Spleen (tissue), 11 donors: ENCODE data around the gene HSD11B1. TPM values are rescaled to one million over a fixed set of nuclear protein-coding genes. Genes with fewer than 3 reads are reported as not detected.

Experiments used
- DNase-seq: peaks from one replicate; pipeline ENCODE4 v3.0.0-alpha.2; 2020
- H3K27ac ChIP-seq, 8 donors: fragments of 200-600 bp; sonication (generic) in 7 of 8; 1 replicate in 4 of 8; 2 replicates in 4 of 8; pipeline versions ENCODE4 v1.5.0 to v1.8.0; 2016 to 2021; ENCODE audit warnings: inconsistent platforms in 4 of 8, mild to moderate bottlenecking in 4 of 8, moderate library complexity in 1 of 8
- H3K27me3 ChIP-seq, 7 donors: fragments of 200-600 bp; sonication (generic) in 6 of 7; replicated peaks in 1 of 7; 1 replicate in 4 of 7; 2 replicates in 3 of 7; pipeline versions ENCODE4 v1.5.0 to v1.8.0; 2016 to 2021; ENCODE audit warnings: inconsistent platforms in 3 of 7, mild to moderate bottlenecking in 1 of 7
- H3K36me3 ChIP-seq, 6 donors: fragments of 200-600 bp; sonication (generic) in 5 of 6; 1 replicate in 4 of 6; 2 replicates in 2 of 6; pipeline versions ENCODE4 v1.5.0 to v1.8.0; 2016 to 2021; ENCODE audit warnings: inconsistent platforms in 2 of 6
- H3K4me1 ChIP-seq, 6 donors: fragments of 200-600 bp; sonication (generic) in 5 of 6; 1 replicate in 3 of 6; 2 replicates in 3 of 6; pipeline versions ENCODE4 v1.5.0 to v1.8.0; 2016 to 2021; ENCODE audit warnings: inconsistent platforms in 3 of 6
- H3K4me3 ChIP-seq, 8 donors: fragments of 200-600 bp; sonication (generic) in 7 of 8; 1 replicate in 4 of 8; 2 replicates in 4 of 8; pipeline versions ENCODE4 v1.5.0 to v1.8.0; 2016 to 2021; ENCODE audit warnings: inconsistent platforms in 4 of 8, mild to moderate bottlenecking in 4 of 8, moderate library complexity in 2 of 8
- H3K9me3 ChIP-seq, 8 donors: fragments of 200-600 bp; sonication (generic) in 7 of 8; 1 replicate in 4 of 8; 2 replicates in 4 of 8; pipeline versions ENCODE4 v1.5.0 to v1.8.0; 2016 to 2021; ENCODE audit warnings: inconsistent platforms in 4 of 8
- POLR2A ChIP-seq, 3 donors: fragments of 450-650 bp; IDR thresholded peaks; one replicate each; pipeline ENCODE4 v1.5.1; 2017; ENCODE audit warnings: antibody characterized with exemption in 3 of 3, mild to moderate bottlenecking in 1 of 3
- POLR2AphosphoS5 ChIP-seq, 3 donors: sonication (generic); formaldehyde crosslinking; IDR thresholded peaks; one replicate each; pipeline ENCODE4 v1.5.1; 2017; ENCODE audit warnings: antibody characterized with exemption in 3 of 3
- WGBS, 5 donors: extraction: QIAGEN DNeasy Blood & Tissue Kit in 3 of 5; methylation state at CpG; one replicate each; pipeline versions ENCODE4 v1.1.5 to v1.1.7; 2013 to 2018; 5-methylcytosine and 5-hydroxymethylcytosine counted together
- intact Hi-C: fragments of 100-400 bp; cut with DNase I; formaldehyde crosslinking; loops from one replicate; pipeline ENCODE4 v1.15.0; 2023; ENCODE audit warnings: low total_unique reads
- polyA plus RNA-seq, 3 donors: library from polyadenylated mRNA; stranded (reverse); fragments of 200-250 nt; gene quantifications; one replicate each; pipeline ENCODE4 v1.2.1, GENCODE V29; 2013
- total RNA-seq, 7 donors: library from RNA; depleted of rRNA in 3 of 7; stranded (reverse); fragments of >200 nt in 3 of 7; fragmentation: NEBNext Ultra II Directional in 4 of 7; extraction: Animal tissue kit (Norgen Biotek cat#: 25700) in 4 of 7; gene quantifications; one replicate each; pipeline versions ENCODE4 v1.1.0 to v1.2.1, GENCODE V29; 2016 to 2021
- TF ChIP-seq, protein P1 (sequence below), 11 experiments: fragments of 200-600 bp in 7 of 11; fragments of 450-650 bp in 4 of 11; sonication (generic) in 4 of 11; IDR thresholded peaks in 8 of 11; conservative IDR thresholded peaks in 3 of 11; 1 replicate in 7 of 11; 2 replicates in 4 of 11; pipeline versions ENCODE4 v1.4.0 to v1.8.0; 2016 to 2021; ENCODE audit warnings: antibody characterized with exemption in 11 of 11, inconsistent platforms in 4 of 11, mild to moderate bottlenecking in 1 of 11
- donor health status: healthy with polysubstance abuse.
- donor health status: DM: no; HTN: no; CAD: no; lungs with moderate emphysema.
- donor health status: DM: no; HTN: no; CAD: no.
- donor health status: Bipolar disorder and iron deficiency.
- donor health status: healthy.
- donor health status: DM: no; HTN: no; CAD: no.
- donor health status: DM: yes; HTN: yes; CAD: no.

The HSD11B1 gene
- total and polyA plus RNA-seq, 10 donors = 1.8 to 14.9 (median 3.7) TPM

DNA sequence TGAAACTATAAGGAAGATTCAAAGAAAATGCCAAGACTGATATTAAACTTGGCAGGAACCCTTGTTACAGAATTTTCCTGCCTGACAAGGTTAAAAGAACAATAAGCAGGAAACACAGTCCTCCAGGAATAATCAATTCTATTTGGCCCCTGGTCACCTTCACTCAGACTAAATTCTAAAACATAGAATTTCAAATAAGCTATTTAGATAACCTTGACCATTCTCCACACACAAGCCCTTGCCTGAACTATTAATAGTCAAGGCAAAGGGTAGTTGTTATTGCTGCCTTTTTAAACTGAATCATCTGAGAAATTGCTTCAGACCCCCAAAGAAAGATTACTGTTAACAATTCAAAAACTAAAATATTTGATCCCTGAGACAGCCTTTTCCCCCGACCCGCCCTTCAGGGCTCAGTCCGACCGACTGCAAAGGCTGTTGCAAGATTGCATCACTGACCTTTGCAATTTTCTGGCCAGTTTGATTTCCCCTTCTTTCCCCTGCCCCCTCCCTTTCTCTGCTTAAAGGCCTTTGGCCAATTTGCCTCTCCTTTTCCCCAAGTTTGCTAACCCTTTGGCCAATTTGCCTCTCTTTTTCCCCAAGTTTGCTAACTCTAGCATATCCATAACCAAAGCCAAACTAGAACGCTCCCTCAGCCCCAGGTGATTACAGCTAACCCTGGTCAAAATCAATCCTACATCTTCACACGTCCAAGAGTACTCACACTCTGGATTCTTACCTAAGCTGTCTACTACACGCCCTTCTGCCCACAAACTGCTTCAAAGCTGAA lies 30.8 kb upstream of the HSD11B1 start:
- Histone ChIP-seq H3K4me3 (peak overlapping the region in 1 of 8 donors; percentile 73), H3K27me3 (peaks cover 0 to 50% (median 28%) of the 10 kb centered on the region in 7 donors), H3K36me3 (no peaks in the 10 kb centered on the region), H3K9me3 (no peaks in the 10 kb centered on the region), H3K4me1 (peaks cover 20 to 48% (median 41%) of the 10 kb centered on the region in 6 donors), H3K27ac (peak overlapping the region in 7 of 8 donors; percentile 72 to 93 (median 84))
- WGBS, 5 donors = 39 to 64% (median 54%) methylated on average over 7 of the region's 7 CpGs
- TF ChIP-seq POLR2A (IDR thresholded peaks at IDR 0.05) (no peak), POLR2AphosphoS5 (IDR thresholded peaks at IDR 0.05) (peak in 1 of 3 donors; percentile 23)
- TF ChIP-seq, protein P1, sequence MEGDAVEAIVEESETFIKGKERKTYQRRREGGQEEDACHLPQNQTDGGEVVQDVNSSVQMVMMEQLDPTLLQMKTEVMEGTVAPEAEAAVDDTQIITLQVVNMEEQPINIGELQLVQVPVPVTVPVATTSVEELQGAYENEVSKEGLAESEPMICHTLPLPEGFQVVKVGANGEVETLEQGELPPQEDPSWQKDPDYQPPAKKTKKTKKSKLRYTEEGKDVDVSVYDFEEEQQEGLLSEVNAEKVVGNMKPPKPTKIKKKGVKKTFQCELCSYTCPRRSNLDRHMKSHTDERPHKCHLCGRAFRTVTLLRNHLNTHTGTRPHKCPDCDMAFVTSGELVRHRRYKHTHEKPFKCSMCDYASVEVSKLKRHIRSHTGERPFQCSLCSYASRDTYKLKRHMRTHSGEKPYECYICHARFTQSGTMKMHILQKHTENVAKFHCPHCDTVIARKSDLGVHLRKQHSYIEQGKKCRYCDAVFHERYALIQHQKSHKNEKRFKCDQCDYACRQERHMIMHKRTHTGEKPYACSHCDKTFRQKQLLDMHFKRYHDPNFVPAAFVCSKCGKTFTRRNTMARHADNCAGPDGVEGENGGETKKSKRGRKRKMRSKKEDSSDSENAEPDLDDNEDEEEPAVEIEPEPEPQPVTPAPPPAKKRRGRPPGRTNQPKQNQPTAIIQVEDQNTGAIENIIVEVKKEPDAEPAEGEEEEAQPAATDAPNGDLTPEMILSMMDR (IDR thresholded peaks at IDR 0.05 in 8 of 11, conservative IDR thresholded peaks at IDR 0.05 in 3 of 11) = no peak
- DNase-seq = peak; percentile 77
- intact Hi-C loops = no loop called here

DNA sequence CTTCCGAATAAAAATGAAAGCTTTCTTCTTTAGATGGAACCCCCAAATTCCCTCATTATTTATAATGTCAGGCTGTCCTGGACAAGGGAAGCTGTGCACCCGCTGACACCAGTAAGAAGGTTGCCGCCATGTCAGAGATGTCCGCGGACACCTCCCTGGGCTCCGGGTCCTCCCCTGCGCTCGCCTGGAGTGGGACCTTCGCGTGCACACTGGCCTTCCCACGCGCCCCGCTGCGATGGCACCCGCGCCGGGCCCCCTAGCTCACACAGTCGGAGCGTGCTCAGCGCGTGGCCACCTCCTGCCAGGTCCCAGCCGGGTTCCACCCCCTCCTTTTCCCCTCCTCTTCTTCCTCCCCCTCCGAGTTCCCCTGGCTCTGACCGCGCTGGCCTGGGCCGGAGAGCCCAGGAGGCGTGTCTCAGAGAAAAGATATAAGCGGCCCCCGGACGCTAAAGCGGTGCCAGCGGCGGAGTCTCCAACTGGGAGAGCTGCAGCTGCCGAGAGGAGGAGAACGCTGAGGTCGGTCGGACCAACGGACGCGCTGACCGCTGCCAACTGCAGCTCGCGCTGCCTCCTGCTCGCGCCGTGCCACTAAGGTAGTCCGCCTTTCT lies 29.6 kb upstream of the HSD11B1 start, which contains the start of gene G0S2:
TSS of gene G0S2 (plus strand) at position 456 of the 608 bp plus-strand sequence. CDS start 273 bp downstream, outside the sequence.
- intact Hi-C loops = no loop called here
- DNase-seq = peak; percentile 91
- H3K36me3 ChIP-seq = no peaks in the 10 kb centered on the region
- TF ChIP-seq POLR2A (IDR thresholded peaks at IDR 0.05) = peak in 1 of 3 donors; percentile 34
- TF ChIP-seq POLR2AphosphoS5 (IDR thresholded peaks at IDR 0.05) = peak; percentile 64 to 87 (median 84)
- TF ChIP-seq, protein P1 (IDR thresholded peaks at IDR 0.05 in 8 of 11, conservative IDR thresholded peaks at IDR 0.05 in 3 of 11) = no peak
- H3K4me1 ChIP-seq = peaks cover 20 to 48% (median 41%) of the 10 kb centered on the region in 6 donors
- 2 to 7% (median 4%) methylated on average over 33 to 47 of the region's 47 CpGs for WGBS, 5 donors
- peak within 1 kb of the TSS; percentile 29 to 73 (median 42) for H3K4me3 ChIP-seq
- H3K9me3 ChIP-seq = no peaks in the 10 kb centered on the region
- H3K27ac ChIP-seq = peak within 1 kb of the TSS in 7 of 8 donors; percentile 72 to 93 (median 84)
- H3K27me3 ChIP-seq = peaks cover 0 to 57% (median 33%) of the 10 kb centered on the region in 7 donors

DNA sequence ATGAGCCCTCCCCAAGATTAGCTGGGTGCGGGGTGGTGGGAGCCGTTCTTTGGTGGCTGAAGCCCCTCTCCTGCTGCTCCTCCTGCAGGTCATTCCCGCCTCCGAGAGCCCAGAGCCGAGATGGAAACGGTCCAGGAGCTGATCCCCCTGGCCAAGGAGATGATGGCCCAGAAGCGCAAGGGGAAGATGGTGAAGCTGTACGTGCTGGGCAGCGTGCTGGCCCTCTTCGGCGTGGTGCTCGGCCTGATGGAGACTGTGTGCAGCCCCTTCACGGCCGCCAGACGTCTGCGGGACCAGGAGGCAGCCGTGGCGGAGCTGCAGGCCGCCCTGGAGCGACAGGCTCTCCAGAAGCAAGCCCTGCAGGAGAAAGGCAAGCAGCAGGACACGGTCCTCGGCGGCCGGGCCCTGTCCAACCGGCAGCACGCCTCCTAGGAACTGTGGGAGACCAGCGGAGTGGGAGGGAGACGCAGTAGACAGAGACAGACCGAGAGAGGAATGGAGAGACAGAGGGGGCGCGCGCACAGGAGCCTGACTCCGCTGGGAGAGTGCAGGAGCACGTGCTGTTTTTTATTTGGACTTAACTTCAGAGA lies 29.0 kb upstream of the HSD11B1 start:
- TF ChIP-seq, protein P1 (IDR thresholded peaks at IDR 0.05 in 8 of 11, conservative IDR thresholded peaks at IDR 0.05 in 3 of 11) = peak in 1 of 11 experiments; percentile 10
- TF ChIP-seq POLR2AphosphoS5 (IDR thresholded peaks at IDR 0.05) = no peak
- no peak for TF ChIP-seq POLR2A (IDR thresholded peaks at IDR 0.05)
- H3K27me3 ChIP-seq = peaks cover 0 to 62% (median 33%) of the 10 kb centered on the region in 7 donors
- H3K4me1 ChIP-seq = peaks cover 20 to 48% (median 41%) of the 10 kb centered on the region in 6 donors
- peak; percentile 85 for DNase-seq
- H3K9me3 ChIP-seq = no peaks in the 10 kb centered on the region
- intact Hi-C loops = no loop called here
- 3 to 6% (median 4%) methylated on average over 22 to 34 of the region's 34 CpGs for WGBS, 5 donors
- H3K36me3 ChIP-seq = no peaks in the 10 kb centered on the region
- peak overlapping the region; percentile 29 to 73 (median 42) for H3K4me3 ChIP-seq
- H3K27ac ChIP-seq = peak overlapping the region in 7 of 8 donors; percentile 72 to 93 (median 84)
